ENCODE results near the gene MZB1.
A peak's percentile ranks its signal among the peaks of the same experiment; 100 is the strongest.
"Not testable (repeated sequence)": the region's sequence is repeated elsewhere in the genome, so short reads cannot be mapped to it uniquely, and the experiment has no call there.

MZB1 gene

DNA sequence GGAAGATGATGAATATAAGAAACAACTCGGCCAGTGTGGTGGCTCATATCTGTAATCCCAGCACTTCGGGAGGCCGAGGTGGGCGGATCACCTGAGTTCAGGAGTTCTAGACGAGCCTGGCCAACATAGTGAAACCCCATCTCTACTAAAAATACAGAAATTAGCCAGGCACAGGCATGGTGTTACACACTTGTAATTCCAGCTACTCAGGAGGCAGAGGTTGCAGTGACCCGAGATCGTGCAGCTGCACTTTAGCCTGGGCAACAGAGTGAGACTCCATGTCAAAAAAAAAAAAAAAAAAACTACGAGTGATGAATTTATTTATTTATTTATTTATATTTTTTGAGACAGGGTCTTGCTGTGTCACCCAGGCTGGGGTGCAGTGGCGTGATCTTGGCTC, 41.9 kb downstream of the MZB1 start:
- H3K9me3 ChIP-seq (ENCODE audit: control extremely low read depth in 1 of 5, control insufficient read depth in 4 of 5, insufficient read depth in 2 of 5, low read depth in 1 of 5, low read length in 4 of 5); H3K27me3 ChIP-seq (replicated peaks in 2 of 5; ENCODE audit: control insufficient read depth in 4 of 5, insufficient read depth in 5 of 5, low read length in 4 of 5); H3K27ac ChIP-seq (ENCODE audit: insufficient read depth in 1 of 2, low read depth in 1 of 2, low read length in 2 of 2, poor library complexity in 1 of 2, severe bottlenecking in 2 of 2); DNase-seq; POLR2A ChIA-PET; H3K4me3 ChIP-seq (ENCODE audit: control insufficient read depth in 1 of 7, extremely low read depth in 1 of 7, insufficient read depth in 4 of 7, low read depth in 2 of 7, low read length in 6 of 7): not testable (repeated sequence)
- H3K36me3 ChIP-seq (ENCODE audit: control insufficient read depth in 4 of 4, insufficient read depth in 4 of 4, low read length in 3 of 4) = peaks cover 5 to 21% (median 8%) of the 10 kb centered on the region in 4 experiments
- peaks cover 7 to 16% (median 13%) of the 10 kb centered on the region in 4 experiments for H3K4me1 ChIP-seq (ENCODE audit: control extremely low read depth in 1 of 4, control insufficient read depth in 4 of 4, insufficient read depth in 4 of 4, low read length in 3 of 4)
- WGBS (ENCODE audit: insufficient coverage) = 96% methylated on average over 5 of the region's 9 CpGs
- CTCF ChIA-PET = interaction anchor here (0.7 to 1.0 kb wide), 2 partner anchors 50 to 52 kb away, joined by 3 read pairs; no protein-coding TSS in a partner anchor

DNA sequence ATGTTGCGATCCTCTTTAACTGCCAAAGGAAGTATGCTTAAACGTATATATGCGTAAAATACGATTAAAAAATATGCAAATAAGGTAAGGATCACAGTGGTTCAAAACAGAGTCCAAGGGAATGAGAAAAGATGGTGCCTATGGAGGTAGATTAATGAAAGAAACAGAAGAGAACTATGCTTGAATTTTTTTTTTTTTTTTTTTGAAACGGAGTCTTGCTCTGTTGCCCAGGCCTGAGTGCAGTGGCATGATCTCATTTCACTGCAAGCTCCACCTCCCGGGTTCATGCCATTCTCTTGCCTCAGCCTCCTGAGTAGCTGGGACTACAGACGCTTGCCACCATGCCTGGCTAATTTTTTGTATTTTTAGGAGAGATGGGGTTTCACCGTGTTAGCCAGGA, 44.3 kb downstream of the MZB1 start:
- H3K4me3 ChIP-seq (ENCODE audit: control insufficient read depth in 1 of 7, extremely low read depth in 1 of 7, insufficient read depth in 4 of 7, low read depth in 2 of 7, low read length in 6 of 7); CTCF ChIA-PET; H3K9me3 ChIP-seq (ENCODE audit: control extremely low read depth in 1 of 5, control insufficient read depth in 4 of 5, insufficient read depth in 2 of 5, low read depth in 1 of 5, low read length in 4 of 5); H3K27me3 ChIP-seq (replicated peaks in 2 of 5; ENCODE audit: control insufficient read depth in 4 of 5, insufficient read depth in 5 of 5, low read length in 4 of 5); POLR2A ChIA-PET; H3K27ac ChIP-seq (ENCODE audit: insufficient read depth in 1 of 2, low read depth in 1 of 2, low read length in 2 of 2, poor library complexity in 1 of 2, severe bottlenecking in 2 of 2); DNase-seq: not testable (repeated sequence)
- WGBS (ENCODE audit: insufficient coverage) = 97% methylated on average over 7 of the region's 8 CpGs
- peaks cover 4 to 18% (median 5%) of the 10 kb centered on the region in 4 experiments for H3K36me3 ChIP-seq (ENCODE audit: control insufficient read depth in 4 of 4, insufficient read depth in 4 of 4, low read length in 3 of 4)
- peaks cover 11 to 33% (median 24%) of the 10 kb centered on the region in 4 experiments for H3K4me1 ChIP-seq (ENCODE audit: control extremely low read depth in 1 of 4, control insufficient read depth in 4 of 4, insufficient read depth in 4 of 4, low read length in 3 of 4)

DNA sequence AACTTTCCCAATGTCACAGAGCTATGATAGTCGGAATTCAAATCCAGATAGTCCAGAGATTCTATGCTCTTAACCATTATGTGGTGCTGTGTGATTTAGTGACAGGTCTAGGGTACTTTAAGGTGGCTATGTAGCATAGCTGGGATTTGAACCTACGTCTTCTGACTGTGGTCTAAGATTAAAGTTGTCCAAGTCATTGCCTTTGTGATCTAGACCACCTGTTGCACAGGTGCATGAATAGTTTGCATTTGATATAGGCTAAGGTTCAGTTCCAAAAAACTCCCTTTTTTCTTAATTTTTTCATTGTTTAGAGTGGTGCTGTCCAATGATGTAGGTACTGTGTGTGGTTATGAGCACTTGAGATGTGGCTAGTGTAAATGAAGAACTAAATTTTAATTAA, 45.5 kb downstream of the MZB1 start:
- CTCF ChIA-PET = interaction anchor here (0.7 to 1.1 kb wide), 4 partner anchors 9 to 47 kb away, joined by 3 to 5 read pairs (median 3); no protein-coding TSS in a partner anchor
- H3K4me3 ChIP-seq (ENCODE audit: control insufficient read depth in 1 of 7, extremely low read depth in 1 of 7, insufficient read depth in 4 of 7, low read depth in 2 of 7, low read length in 6 of 7) = peak overlapping the region in 4 of 7 experiments; percentile 19 to 97 (median 66)
- POLR2A ChIA-PET = interaction anchor here (0.9 to 1.0 kb wide), 2 partner anchors 9 to 47 kb away, joined by 3 to 5 read pairs; no protein-coding TSS in a partner anchor

DNA sequence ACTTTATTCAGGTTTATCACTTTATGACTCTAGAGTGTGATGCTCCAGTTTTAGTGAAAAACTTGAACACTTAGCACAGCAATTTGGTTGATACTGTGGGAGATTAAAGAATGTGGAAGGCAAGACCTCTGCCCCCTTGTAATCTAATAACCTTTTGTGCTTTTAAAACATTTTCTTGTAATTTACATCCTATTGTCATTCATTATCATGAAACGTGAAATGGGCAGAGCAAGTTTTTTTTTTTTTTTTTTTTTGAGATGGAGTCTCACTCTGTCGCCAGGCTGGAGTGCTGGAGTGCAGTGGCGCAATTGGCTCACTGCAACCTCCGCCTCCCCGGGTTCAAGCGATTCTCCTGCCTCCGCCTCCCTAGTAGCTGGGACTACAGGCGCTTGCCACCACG, 46.2 kb downstream of the MZB1 start:
- ChIA-PET CTCF (interaction anchor here (1.0 to 1.1 kb wide), 3 partner anchors 10 to 48 kb away, joined by 3 to 5 read pairs (median 3); no protein-coding TSS in a partner anchor), POLR2A (interaction anchor here (0.9 to 1.0 kb wide), 2 partner anchors 9 to 48 kb away, joined by 3 to 5 read pairs; no protein-coding TSS in a partner anchor)
- WGBS (ENCODE audit: insufficient coverage) = 95% methylated on average over 8 of the region's 9 CpGs
- Histone ChIP-seq H3K9me3 (ENCODE audit: control extremely low read depth in 1 of 5, control insufficient read depth in 4 of 5, insufficient read depth in 2 of 5, low read depth in 1 of 5, low read length in 4 of 5) (no peaks in the 10 kb centered on the region), H3K4me1 (ENCODE audit: control extremely low read depth in 1 of 4, control insufficient read depth in 4 of 4, insufficient read depth in 4 of 4, low read length in 3 of 4) (peaks cover 11 to 33% (median 25%) of the 10 kb centered on the region in 4 experiments), H3K4me3 (ENCODE audit: control insufficient read depth in 1 of 7, extremely low read depth in 1 of 7, insufficient read depth in 4 of 7, low read depth in 2 of 7, low read length in 6 of 7) (peak overlapping the region in 6 of 7 experiments; percentile 86 to 97 (median 94)), H3K36me3 (ENCODE audit: control insufficient read depth in 4 of 4, insufficient read depth in 4 of 4, low read length in 3 of 4) (peaks cover 3 to 18% (median 5%) of the 10 kb centered on the region in 4 experiments), H3K27me3 (replicated peaks in 2 of 5; ENCODE audit: control insufficient read depth in 4 of 5, insufficient read depth in 5 of 5, low read length in 4 of 5) (no peaks in the 10 kb centered on the region), H3K27ac (ENCODE audit: insufficient read depth in 1 of 2, low read depth in 1 of 2, low read length in 2 of 2, poor library complexity in 1 of 2, severe bottlenecking in 2 of 2) (peak overlapping the region in 1 of 2 experiments; percentile 25)
- DNase-seq = no peak

More for the DNA sequence above, 45.5 kb downstream of the MZB1 start:
- WGBS (ENCODE audit: insufficient coverage) = 100% methylated on average over 2 of the region's 2 CpGs
- Histone ChIP-seq H3K4me1 (ENCODE audit: control extremely low read depth in 1 of 4, control insufficient read depth in 4 of 4, insufficient read depth in 4 of 4, low read length in 3 of 4) (peaks cover 11 to 33% (median 25%) of the 10 kb centered on the region in 4 experiments), H3K27ac (ENCODE audit: insufficient read depth in 1 of 2, low read depth in 1 of 2, low read length in 2 of 2, poor library complexity in 1 of 2, severe bottlenecking in 2 of 2) (no peak overlapping the region), H3K27me3 (replicated peaks in 2 of 5; ENCODE audit: control insufficient read depth in 4 of 5, insufficient read depth in 5 of 5, low read length in 4 of 5) (no peaks in the 10 kb centered on the region), H3K9me3 (ENCODE audit: control extremely low read depth in 1 of 5, control insufficient read depth in 4 of 5, insufficient read depth in 2 of 5, low read depth in 1 of 5, low read length in 4 of 5) (no peaks in the 10 kb centered on the region), H3K36me3 (ENCODE audit: control insufficient read depth in 4 of 4, insufficient read depth in 4 of 4, low read length in 3 of 4) (peaks cover 3 to 18% (median 5%) of the 10 kb centered on the region in 4 experiments)
- no peak for DNase-seq

DNA sequence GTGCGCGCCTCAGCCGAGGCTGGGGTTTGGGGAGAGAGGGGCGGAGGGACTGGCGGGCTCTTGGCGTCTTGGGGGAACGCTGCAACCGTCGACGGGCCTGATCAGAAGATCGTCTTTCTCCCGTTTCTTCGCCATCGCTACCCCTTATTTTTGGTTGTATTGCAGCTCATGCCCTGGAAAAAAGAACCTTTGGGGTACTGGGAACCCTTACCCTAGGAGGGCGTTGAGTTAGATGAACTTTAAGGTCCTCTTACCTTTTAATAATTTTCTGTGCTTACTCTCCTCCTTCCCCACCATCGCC, 47.3 kb downstream of the MZB1 start:
- Histone ChIP-seq H3K4me1 (ENCODE audit: control extremely low read depth in 1 of 4, control insufficient read depth in 4 of 4, insufficient read depth in 4 of 4, low read length in 3 of 4) (peaks cover 11 to 33% (median 25%) of the 10 kb centered on the region in 4 experiments), H3K9me3 (ENCODE audit: control extremely low read depth in 1 of 5, control insufficient read depth in 4 of 5, insufficient read depth in 2 of 5, low read depth in 1 of 5, low read length in 4 of 5) (no peaks in the 10 kb centered on the region)
- no peak for DNase-seq

DNA sequence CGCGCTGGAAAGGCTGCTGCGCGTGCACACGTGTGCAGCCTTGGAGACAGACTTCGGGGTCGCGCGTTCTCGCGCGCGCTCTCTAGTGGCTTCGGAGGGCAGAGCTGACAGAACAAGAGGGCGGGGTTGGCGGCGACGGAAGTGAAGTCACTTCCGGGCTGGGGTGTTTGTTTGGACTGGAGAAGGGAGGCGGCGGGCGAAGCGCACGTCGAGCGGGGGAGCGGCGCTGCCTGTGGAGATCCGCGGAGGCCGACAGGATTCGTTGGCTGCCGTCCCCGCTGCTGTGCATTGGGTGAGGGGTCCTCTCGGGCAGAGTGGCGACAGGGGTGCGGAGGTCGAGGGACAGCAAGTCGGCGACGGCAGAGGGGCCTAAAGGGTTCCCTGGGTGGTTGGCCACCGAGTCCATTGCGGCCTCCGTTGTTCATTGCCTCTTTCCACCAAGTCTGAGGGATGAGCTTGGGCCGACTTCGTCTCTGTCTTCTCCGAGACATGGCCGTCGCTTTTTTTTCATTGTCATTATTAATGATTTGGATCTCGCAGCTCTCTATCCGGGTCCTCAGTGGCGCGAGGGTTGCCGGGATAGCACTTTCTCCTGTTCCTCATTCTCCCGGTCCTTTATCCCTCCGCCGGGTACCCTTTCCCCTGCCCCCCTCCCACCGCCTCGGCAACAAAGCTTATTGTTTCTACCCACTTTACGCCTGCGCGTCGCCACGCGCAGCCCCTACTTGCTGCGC, 47.9 kb downstream of the MZB1 start, which contains the start of gene PAIP2:
PAIP2 (plus strand) TSS at position 166 of the 734 bp plus-strand sequence. CDS start 21,931 bp downstream, outside the sequence.
- peaks cover 0 to 13% (median 3%) of the 10 kb centered on the region in 4 experiments for H3K36me3 ChIP-seq (ENCODE audit: control insufficient read depth in 4 of 4, insufficient read depth in 4 of 4, low read length in 3 of 4)
- POLR2A ChIA-PET = interaction anchor here (0.6 to 2.1 kb wide), 16 partner anchors 8 to 201 kb away, joined by 3 to 13 read pairs (median 4); partner anchors contain the start of genes MATR3 and MZB1
- peak; percentile 98 to 99 (median 99) for DNase-seq
- peak within 1 kb of the TSS; percentile 72 to 97 (median 94) for H3K4me3 ChIP-seq (ENCODE audit: control insufficient read depth in 1 of 7, extremely low read depth in 1 of 7, insufficient read depth in 4 of 7, low read depth in 2 of 7, low read length in 6 of 7)
- peak within 1 kb of the TSS; percentile 98 to 99 for H3K27ac ChIP-seq (ENCODE audit: insufficient read depth in 1 of 2, low read depth in 1 of 2, low read length in 2 of 2, poor library complexity in 1 of 2, severe bottlenecking in 2 of 2)
- under 1% methylated on average over 64 of the region's 66 CpGs for WGBS (ENCODE audit: insufficient coverage)
- H3K9me3 ChIP-seq (ENCODE audit: control extremely low read depth in 1 of 5, control insufficient read depth in 4 of 5, insufficient read depth in 2 of 5, low read depth in 1 of 5, low read length in 4 of 5) = no peaks in the 10 kb centered on the region
- no peaks in the 10 kb centered on the region for H3K27me3 ChIP-seq (replicated peaks in 2 of 5; ENCODE audit: control insufficient read depth in 4 of 5, insufficient read depth in 5 of 5, low read length in 4 of 5)
- CTCF ChIA-PET = interaction anchor here (0.6 to 2.3 kb wide), 23 partner anchors 8 to 214 kb away, joined by 3 to 11 read pairs (median 4); partner anchors contain the start of genes MATR3, MZB1 and PROB1
- peaks cover 11 to 33% (median 25%) of the 10 kb centered on the region in 4 experiments for H3K4me1 ChIP-seq (ENCODE audit: control extremely low read depth in 1 of 4, control insufficient read depth in 4 of 4, insufficient read depth in 4 of 4, low read length in 3 of 4)

More for the DNA sequence above, 47.3 kb downstream of the MZB1 start:
- ChIA-PET CTCF (interaction anchor here (0.6 to 2.3 kb wide), 21 partner anchors 8 to 213 kb away, joined by 3 to 11 read pairs (median 4); partner anchors contain the start of genes MATR3, MZB1 and PROB1), POLR2A (interaction anchor here (0.6 to 2.1 kb wide), 11 partner anchors 9 to 201 kb away, joined by 3 to 13 read pairs (median 4); partner anchors contain the start of genes MATR3 and MZB1)
- under 1% methylated on average over 15 of the region's 16 CpGs for WGBS (ENCODE audit: insufficient coverage)
- Histone ChIP-seq H3K27me3 (replicated peaks in 2 of 5; ENCODE audit: control insufficient read depth in 4 of 5, insufficient read depth in 5 of 5, low read length in 4 of 5) (no peaks in the 10 kb centered on the region), H3K36me3 (ENCODE audit: control insufficient read depth in 4 of 4, insufficient read depth in 4 of 4, low read length in 3 of 4) (peaks cover 1 to 16% (median 4%) of the 10 kb centered on the region in 4 experiments), H3K27ac (ENCODE audit: insufficient read depth in 1 of 2, low read depth in 1 of 2, low read length in 2 of 2, poor library complexity in 1 of 2, severe bottlenecking in 2 of 2) (peak overlapping the region; percentile 98 to 99), H3K4me3 (ENCODE audit: control insufficient read depth in 1 of 7, extremely low read depth in 1 of 7, insufficient read depth in 4 of 7, low read depth in 2 of 7, low read length in 6 of 7) (peak overlapping the region; percentile 72 to 97 (median 94))

All from common myeloid progenitor, CD34-positive (primary cell).